PFSK-1 (cell line): ENCODE measurements around the gene TUBA4A.
A peak's percentile ranks its signal among the peaks of the same experiment; 100 is the strongest.

ENCODE experiments used
- POLR2AphosphoS5 ChIP-seq: IDR thresholded peaks from 2 replicates; pipeline ENCODE4 v1.6.1; 2012; ENCODE audit warnings: low read depth, mild to moderate bottlenecking, control low read depth, low read length, moderate library complexity
- TF ChIP-seq, protein P1 (sequence below), 2 experiments: IDR thresholded peaks; 2 replicates each; pipeline versions ENCODE4 v1.6.1 to v1.8.0; 2011 to 2012; ENCODE audit warnings: low read depth in 2 of 2, low read length in 2 of 2, control low read depth in 1 of 2, inconsistent platforms in 1 of 2, mild to moderate bottlenecking in 1 of 2, moderate library complexity in 1 of 2; ENCODE audit not compliant: insufficient read depth in 1 of 2

- no peak for TF ChIP-seq POLR2AphosphoS5
- TF ChIP-seq, protein P1, sequence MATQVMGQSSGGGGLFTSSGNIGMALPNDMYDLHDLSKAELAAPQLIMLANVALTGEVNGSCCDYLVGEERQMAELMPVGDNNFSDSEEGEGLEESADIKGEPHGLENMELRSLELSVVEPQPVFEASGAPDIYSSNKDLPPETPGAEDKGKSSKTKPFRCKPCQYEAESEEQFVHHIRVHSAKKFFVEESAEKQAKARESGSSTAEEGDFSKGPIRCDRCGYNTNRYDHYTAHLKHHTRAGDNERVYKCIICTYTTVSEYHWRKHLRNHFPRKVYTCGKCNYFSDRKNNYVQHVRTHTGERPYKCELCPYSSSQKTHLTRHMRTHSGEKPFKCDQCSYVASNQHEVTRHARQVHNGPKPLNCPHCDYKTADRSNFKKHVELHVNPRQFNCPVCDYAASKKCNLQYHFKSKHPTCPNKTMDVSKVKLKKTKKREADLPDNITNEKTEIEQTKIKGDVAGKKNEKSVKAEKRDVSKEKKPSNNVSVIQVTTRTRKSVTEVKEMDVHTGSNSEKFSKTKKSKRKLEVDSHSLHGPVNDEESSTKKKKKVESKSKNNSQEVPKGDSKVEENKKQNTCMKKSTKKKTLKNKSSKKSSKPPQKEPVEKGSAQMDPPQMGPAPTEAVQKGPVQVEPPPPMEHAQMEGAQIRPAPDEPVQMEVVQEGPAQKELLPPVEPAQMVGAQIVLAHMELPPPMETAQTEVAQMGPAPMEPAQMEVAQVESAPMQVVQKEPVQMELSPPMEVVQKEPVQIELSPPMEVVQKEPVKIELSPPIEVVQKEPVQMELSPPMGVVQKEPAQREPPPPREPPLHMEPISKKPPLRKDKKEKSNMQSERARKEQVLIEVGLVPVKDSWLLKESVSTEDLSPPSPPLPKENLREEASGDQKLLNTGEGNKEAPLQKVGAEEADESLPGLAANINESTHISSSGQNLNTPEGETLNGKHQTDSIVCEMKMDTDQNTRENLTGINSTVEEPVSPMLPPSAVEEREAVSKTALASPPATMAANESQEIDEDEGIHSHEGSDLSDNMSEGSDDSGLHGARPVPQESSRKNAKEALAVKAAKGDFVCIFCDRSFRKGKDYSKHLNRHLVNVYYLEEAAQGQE (IDR thresholded peaks at IDR 0.05; ENCODE audit: insufficient read depth in 1 of 2, low read depth in 2 of 2, low read length in 2 of 2), result 0 out of 4 replicates have a peak, but pooled peaks of 1 of the 2 experiments have one; percentile 17
These were observed 24.3 kb upstream of the TUBA4A start for GRCh38 chr2:219277703-219278654.
